Measurements from ENCODE around the gene EEA1. TPM values are rescaled to one million over a fixed set of nuclear protein-coding genes. Genes with fewer than 3 reads are reported as not detected.

The EEA1 gene
- polyA plus RNA-seq, 1 donor from 2014 or later, result 5.6 TPM

GRCh38 chr12:92759634-92760268 lies 169.3 kb downstream of the EEA1 start:
- Histone ChIP-seq H3K36me3 (ENCODE audit: insufficient read depth, low read length) (no peaks in the 10 kb centered on the region), H3K4me2 (ENCODE audit: low read length) (no peak overlapping the region), H3F3A (ENCODE audit: insufficient read depth, low read length, poor library complexity, severe bottlenecking) (no peaks in the 10 kb centered on the region), H3K9me2 (ENCODE audit: insufficient read depth, low read length) (no peaks in the 10 kb centered on the region), H3K27me3 (ENCODE audit: insufficient read depth, low read depth, low read length) (no peaks in the 10 kb centered on the region), H4K20me1 (ENCODE audit: insufficient read depth) (no peaks in the 10 kb centered on the region), H3K79me2 (replicated peaks; ENCODE audit: insufficient read depth, low read length) (no peaks in the 10 kb centered on the region), H3K27ac (ENCODE audit: low read length) (no peak overlapping the region), H3K9me3 (ENCODE audit: low read length) (no peaks in the 10 kb centered on the region), H3K4me3 (ENCODE audit: low read length) (no peak overlapping the region), H2AFZ (ENCODE audit: low read depth, low read length) (no peak overlapping the region), H3K9ac (ENCODE audit: low read length) (no peak overlapping the region)
- no peak for TF ChIP-seq REST (IDR thresholded peaks at IDR 0.05; ENCODE audit: borderline replicate concordance)
- TF ChIP-seq EZH2 (IDR thresholded peaks at IDR 0.05; ENCODE audit: borderline replicate concordance, insufficient read depth, low read length, poor library complexity, severe bottlenecking), result no peak
- no peak for TF ChIP-seq POLR2AphosphoS5 (IDR thresholded peaks at IDR 0.05)
- TF ChIP-seq SMC3 (conservative IDR thresholded peaks at IDR 0.05; ENCODE audit: poor library complexity), result no peak
- no peak for TF ChIP-seq RAD21 (conservative IDR thresholded peaks at IDR 0.05)
- no peak for TF ChIP-seq EP300 (conservative IDR thresholded peaks at IDR 0.05; ENCODE audit: poor library complexity, severe bottlenecking)
- TF ChIP-seq MXI1 (conservative IDR thresholded peaks at IDR 0.05; ENCODE audit: poor library complexity, severe bottlenecking), result no peak
- TF ChIP-seq TAF1 (IDR thresholded peaks at IDR 0.05; ENCODE audit: low read depth), result no peak
- TF ChIP-seq CTCF (IDR thresholded peaks at IDR 0.05; ENCODE audit: poor library complexity, severe bottlenecking), result no peak

GRCh38 chr12:92757597-92758121 lies 171.4 kb downstream of the EEA1 start:
- no peaks in the 10 kb centered on the region for H3K9me3 ChIP-seq (ENCODE audit: low read length)
- no peak overlapping the region for H2AFZ ChIP-seq (ENCODE audit: low read depth, low read length)
- H3K79me2 ChIP-seq (replicated peaks; ENCODE audit: insufficient read depth, low read length), result no peaks in the 10 kb centered on the region
- no peaks in the 10 kb centered on the region for H4K20me1 ChIP-seq (ENCODE audit: insufficient read depth)
- no peak for TF ChIP-seq SMC3 (conservative IDR thresholded peaks at IDR 0.05; ENCODE audit: poor library complexity)
- H3K9me2 ChIP-seq (ENCODE audit: insufficient read depth, low read length), result no peaks in the 10 kb centered on the region
- no peak overlapping the region for H3K4me2 ChIP-seq (ENCODE audit: low read length)
- no peak overlapping the region for H3K4me3 ChIP-seq (ENCODE audit: low read length)
- H3F3A ChIP-seq (ENCODE audit: insufficient read depth, low read length, poor library complexity, severe bottlenecking), result no peaks in the 10 kb centered on the region
- H3K27ac ChIP-seq (ENCODE audit: low read length), result no peak overlapping the region
- H3K36me3 ChIP-seq (ENCODE audit: insufficient read depth, low read length), result no peaks in the 10 kb centered on the region
- H3K9ac ChIP-seq (ENCODE audit: low read length), result no peak overlapping the region
- no peaks in the 10 kb centered on the region for H3K27me3 ChIP-seq (ENCODE audit: insufficient read depth, low read depth, low read length)

All from neural cell (in vitro differentiated cells).